NCI-H774 (cell line): Measurements from ENCODE around the gene ASTN2.
"Not testable (repeated sequence)": the region's sequence is repeated elsewhere in the genome, so short reads cannot be mapped to it uniquely, and the experiment has no call there.

ENCODE experiments used
- DNase-seq: peaks from one replicate; lab custom pipeline; 2025; lab: John Stamatoyannopoulos, UW

ASTN2 gene

GRCh38 chr9:116927726-116928125, 487.1 kb downstream of the ASTN2 start:
- DNase-seq, result no peak

GRCh38 chr9:116925121-116925520, 489.7 kb downstream of the ASTN2 start:
- no peak for DNase-seq

- no peak for DNase-seq
Measured at GRCh38 chr9:116924462-116925110, 490.3 kb downstream of the ASTN2 start.

- DNase-seq, result not testable (repeated sequence)
Measured at GRCh38 chr9:116917895-116918508, 496.9 kb downstream of the ASTN2 start.

GRCh38 chr9:116913536-116913935, 501.3 kb downstream of the ASTN2 start:
- DNase-seq, result no peak

GRCh38 chr9:116910201-116910600, 504.7 kb downstream of the ASTN2 start:
- no peak for DNase-seq

- no peak for DNase-seq
Measured at GRCh38 chr9:116907989-116908388, 506.9 kb downstream of the ASTN2 start.

GRCh38 chr9:116905171-116905588, 509.7 kb downstream of the ASTN2 start:
- DNase-seq, result no peak

- DNase-seq, result no peak
Measured at GRCh38 chr9:116904165-116904564, 510.7 kb downstream of the ASTN2 start.

GRCh38 chr9:116901260-116901659, 513.6 kb downstream of the ASTN2 start:
- DNase-seq, result no peak

GRCh38 chr9:116900543-116900942, 514.3 kb downstream of the ASTN2 start:
- no peak for DNase-seq

GRCh38 chr9:116900007-116900367, 514.9 kb downstream of the ASTN2 start:
- DNase-seq, result no peak

- DNase-seq, result no peak
Measured at GRCh38 chr9:116899337-116900006, 515.4 kb downstream of the ASTN2 start.

GRCh38 chr9:116898131-116898530, 516.7 kb downstream of the ASTN2 start:
- DNase-seq, result not testable (repeated sequence)

GRCh38 chr9:116897201-116897600, 517.7 kb downstream of the ASTN2 start:
- DNase-seq, result no peak

- DNase-seq, result no peak
Measured at GRCh38 chr9:116895961-116896360, 518.9 kb downstream of the ASTN2 start.

- no peak for DNase-seq
Measured at GRCh38 chr9:116891424-116891823, 523.4 kb downstream of the ASTN2 start.

GRCh38 chr9:116888476-116888875, 526.4 kb downstream of the ASTN2 start:
- DNase-seq, result not testable (repeated sequence)

GRCh38 chr9:116888066-116888465, 526.8 kb downstream of the ASTN2 start:
- no peak for DNase-seq

GRCh38 chr9:116883676-116884075, 531.2 kb downstream of the ASTN2 start:
- no peak for DNase-seq

GRCh38 chr9:116877072-116877471, 537.8 kb downstream of the ASTN2 start:
- DNase-seq, result no peak

- DNase-seq, result no peak
Measured at GRCh38 chr9:116875576-116875975, 539.3 kb downstream of the ASTN2 start.
